MCF 10A (cell line): ENCODE results near the gene RABGAP1L. TPM values are rescaled to one million over a fixed set of nuclear protein-coding genes. Genes with fewer than 3 reads are reported as not detected.
"Not testable (repeated sequence)": the region's sequence is repeated elsewhere in the genome, so short reads cannot be mapped to it uniquely, and the experiment has no call there.

Experiments used
- BruUV-seq: library from RNA; stranded (reverse); fragments of 400-500 nt; replicated peaks from 2 replicates; lab custom pipeline; 2021; lab: Mats Ljungman, UMichigan
- CTCF ChIA-PET: fragments of 300-600 bp; sonication (Branson Sonifier 250); formaldehyde crosslinking; extraction: SDS; loops from one replicate; lab custom pipeline; 2021; ENCODE audit warnings: antibody characterized with exemption, inconsistent platforms; lab: Yijun Ruan, JAX
- POLR2A ChIA-PET: fragments of 300-600, 350-650 bp; sonication (Branson Sonifier 250); formaldehyde crosslinking; extraction: SDS; loops from one replicate; lab custom pipeline; 2020; ENCODE audit warnings: antibody characterized with exemption, inconsistent platforms; lab: Yijun Ruan, JAX
- DNase-seq: peaks from one replicate; pipeline ENCODE4 v3.0.0-alpha.2; 2018; ENCODE audit not compliant: unreplicated experiment
- H3K27ac Mint-ChIP-seq: one replicate; pipeline ENCODE4 v1.8.0; 2022; ENCODE audit warnings: mild to moderate bottlenecking, low read depth, mixed read lengths; ENCODE audit not compliant: unreplicated experiment
- H3K27me3 Mint-ChIP-seq: one replicate; pipeline ENCODE4 v1.8.0; 2022; ENCODE audit warnings: mixed read lengths; ENCODE audit not compliant: insufficient read depth, unreplicated experiment
- H3K36me3 Mint-ChIP-seq: one replicate; pipeline ENCODE4 v1.8.0; 2022; ENCODE audit warnings: mild to moderate bottlenecking, moderate library complexity, mixed read lengths; ENCODE audit not compliant: insufficient read depth, unreplicated experiment
- H3K4me1 Mint-ChIP-seq: one replicate; pipeline ENCODE4 v1.8.0; 2022; ENCODE audit warnings: mixed read lengths; ENCODE audit not compliant: insufficient read depth, unreplicated experiment
- H3K4me3 Mint-ChIP-seq: one replicate; pipeline ENCODE4 v1.8.0; 2022; ENCODE audit warnings: mild to moderate bottlenecking, moderate library complexity, mixed read lengths; ENCODE audit not compliant: unreplicated experiment
- H3K9me3 Mint-ChIP-seq: one replicate; pipeline ENCODE4 v1.8.0; 2022; ENCODE audit warnings: mixed read lengths; ENCODE audit not compliant: unreplicated experiment
- intact Hi-C: fragments of 100-400 bp; cut with micrococcal nuclease; formaldehyde crosslinking; loops from 2 replicates; pipeline ENCODE4 v1.14.1; 2022
- total RNA-seq: library from RNA; stranded (reverse); gene quantifications from 2 replicates; pipeline ENCODE4 v1.2.3, GENCODE V29; 2022
- TF ChIP-seq, protein P1 (sequence below): fragments of 200-600 bp; IDR thresholded peaks from one replicate; pipeline ENCODE4 v1.8.0; 2022; ENCODE audit warnings: antibody characterized with exemption, mild to moderate bottlenecking; ENCODE audit not compliant: unreplicated experiment

The RABGAP1L gene
- total RNA-seq, 1 experiment from 2014 or later: 18.2 TPM

GRCh38 chr1:174407665-174408064 lies 248.3 kb downstream of the RABGAP1L start:
- no peaks in the 10 kb centered on the region for H3K36me3 Mint-ChIP-seq
- BruUV-seq: no TSS peak
- no peaks in the 10 kb centered on the region for H3K27me3 Mint-ChIP-seq
- peaks cover 8% of the 10 kb centered on the region for H3K9me3 Mint-ChIP-seq
- POLR2A ChIA-PET: interaction anchor here (0.7 kb wide), 1 partner anchor 8 kb away, joined by 4 read pairs; no protein-coding TSS in a partner anchor
- no peaks in the 10 kb centered on the region for H3K4me1 Mint-ChIP-seq
- TF ChIP-seq, protein P1, sequence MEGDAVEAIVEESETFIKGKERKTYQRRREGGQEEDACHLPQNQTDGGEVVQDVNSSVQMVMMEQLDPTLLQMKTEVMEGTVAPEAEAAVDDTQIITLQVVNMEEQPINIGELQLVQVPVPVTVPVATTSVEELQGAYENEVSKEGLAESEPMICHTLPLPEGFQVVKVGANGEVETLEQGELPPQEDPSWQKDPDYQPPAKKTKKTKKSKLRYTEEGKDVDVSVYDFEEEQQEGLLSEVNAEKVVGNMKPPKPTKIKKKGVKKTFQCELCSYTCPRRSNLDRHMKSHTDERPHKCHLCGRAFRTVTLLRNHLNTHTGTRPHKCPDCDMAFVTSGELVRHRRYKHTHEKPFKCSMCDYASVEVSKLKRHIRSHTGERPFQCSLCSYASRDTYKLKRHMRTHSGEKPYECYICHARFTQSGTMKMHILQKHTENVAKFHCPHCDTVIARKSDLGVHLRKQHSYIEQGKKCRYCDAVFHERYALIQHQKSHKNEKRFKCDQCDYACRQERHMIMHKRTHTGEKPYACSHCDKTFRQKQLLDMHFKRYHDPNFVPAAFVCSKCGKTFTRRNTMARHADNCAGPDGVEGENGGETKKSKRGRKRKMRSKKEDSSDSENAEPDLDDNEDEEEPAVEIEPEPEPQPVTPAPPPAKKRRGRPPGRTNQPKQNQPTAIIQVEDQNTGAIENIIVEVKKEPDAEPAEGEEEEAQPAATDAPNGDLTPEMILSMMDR: no peak
- intact Hi-C loops: no loop called here
- CTCF ChIA-PET: interaction anchor here (0.6 to 1.5 kb wide), 2 partner anchors 19 to 145 kb away, joined by 3 to 4 read pairs; no protein-coding TSS in a partner anchor
- no peak overlapping the region for H3K27ac Mint-ChIP-seq
- no peak for DNase-seq
- H3K4me3 Mint-ChIP-seq: no peak overlapping the region

DNA sequence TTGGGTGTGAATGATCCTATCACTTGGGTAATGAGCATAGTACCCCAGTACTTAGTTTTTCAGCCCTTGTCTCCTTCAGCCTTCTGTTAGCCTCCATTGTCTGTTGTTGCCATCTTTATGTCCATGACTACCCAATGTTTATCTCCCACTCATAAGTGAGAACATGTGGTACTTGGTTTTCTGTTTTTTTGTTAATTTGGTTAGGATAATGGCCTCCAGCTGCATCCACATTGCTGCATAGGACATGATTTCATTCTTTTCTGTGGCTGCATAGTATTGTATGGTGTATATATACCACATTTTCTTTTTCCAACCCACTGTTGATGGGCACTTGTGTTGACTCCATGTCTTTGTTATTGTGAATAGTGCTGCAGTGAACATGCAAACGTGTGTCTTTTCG lies 248.8 kb downstream of the RABGAP1L start:
- peaks cover 8% of the 10 kb centered on the region for H3K9me3 Mint-ChIP-seq
- ChIA-PET CTCF (interaction anchor here (1.5 kb wide), 1 partner anchor 146 kb away, joined by 4 read pairs; no protein-coding TSS in a partner anchor), POLR2A (no interaction called here)
- DNase-seq: no peak
- TF ChIP-seq, protein P1: no peak
- intact Hi-C loops: no loop called here
- H3K36me3 Mint-ChIP-seq: no peaks in the 10 kb centered on the region
- BruUV-seq: no TSS peak
- H3K27me3 Mint-ChIP-seq: no peaks in the 10 kb centered on the region
- H3K27ac Mint-ChIP-seq: no peak overlapping the region
- H3K4me1 Mint-ChIP-seq: no peaks in the 10 kb centered on the region
- H3K4me3 Mint-ChIP-seq: no peak overlapping the region

- H3K27ac Mint-ChIP-seq, H3K4me3 Mint-ChIP-seq, H3K4me1 Mint-ChIP-seq, BruUV-seq, H3K27me3 Mint-ChIP-seq, intact Hi-C loops, H3K36me3 Mint-ChIP-seq, H3K9me3 Mint-ChIP-seq, DNase-seq, POLR2A ChIA-PET: not testable (repeated sequence)
- CTCF ChIA-PET: interaction anchor here (1.0 kb wide), 1 partner anchor 13 kb away, joined by 3 read pairs; no protein-coding TSS in a partner anchor
Measured at GRCh38 chr1:174409801-174410200, 250.5 kb downstream of the RABGAP1L start.

DNA sequence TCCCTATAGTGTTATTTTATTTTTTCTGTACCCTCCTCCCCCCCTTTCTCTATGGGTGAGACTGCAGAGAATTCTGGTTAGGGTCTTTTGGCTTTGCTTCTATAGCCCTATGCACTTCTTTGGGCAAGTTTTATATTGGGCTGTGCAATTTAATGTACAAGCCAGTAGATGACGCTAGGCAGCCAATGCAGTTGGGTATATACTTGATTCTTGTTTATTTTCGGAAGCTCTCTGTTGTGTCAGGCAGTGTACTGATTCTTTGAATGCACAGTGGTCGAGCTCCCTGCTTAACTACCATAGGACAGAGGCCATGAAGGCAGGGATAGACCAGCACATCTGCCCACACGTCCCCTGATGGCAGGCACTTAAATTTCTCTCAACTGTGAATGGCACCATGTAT lies 254.3 kb downstream of the RABGAP1L start:
- DNase-seq: no peak
- H3K36me3 Mint-ChIP-seq: no peaks in the 10 kb centered on the region
- no TSS peak for BruUV-seq
- ChIA-PET CTCF (interaction anchor here (0.8 to 1.8 kb wide), 4 partner anchors 10 to 151 kb away, joined by 3 to 12 read pairs (median 4); no protein-coding TSS in a partner anchor), POLR2A (interaction anchor here (0.6 to 1.5 kb wide), 2 partner anchors 11 to 14 kb away, joined by 3 read pairs; no protein-coding TSS in a partner anchor)
- no peaks in the 10 kb centered on the region for H3K27me3 Mint-ChIP-seq
- H3K9me3 Mint-ChIP-seq: peaks cover 8% of the 10 kb centered on the region
- H3K4me1 Mint-ChIP-seq: peaks cover 6% of the 10 kb centered on the region
- intact Hi-C loops: no loop called here
- H3K4me3 Mint-ChIP-seq: no peak overlapping the region
- H3K27ac Mint-ChIP-seq: peak overlapping the region; percentile 87
- TF ChIP-seq, protein P1: peak; percentile 11
